Upper lobe of right lung (tissue), 1 donor: ENCODE data around the gene GRN. TPM values are rescaled to one million over a fixed set of nuclear protein-coding genes. Genes with fewer than 3 reads are reported as not detected.
"Not testable (repeated sequence)": the region's sequence is repeated elsewhere in the genome, so short reads cannot be mapped to it uniquely, and the experiment has no call there.

Experiments used
- ATAC-seq: fragments of 200-7000 bp; cut with Tn5 transposase; one replicate; pipeline ENCODE4 v1.9.1; 2020; ENCODE audit warnings: mild to moderate bottlenecking, moderate library complexity
- DNase-seq: peaks from one replicate; pipeline ENCODE4 v3.0.0-alpha.2; 2020
- H3K27ac ChIP-seq: fragments of 200-600 bp; one replicate; pipeline ENCODE4 v1.8.0; 2022
- H3K27me3 ChIP-seq: fragments of 200-600 bp; one replicate; pipeline ENCODE4 v1.8.0; 2022; ENCODE audit warnings: mild to moderate bottlenecking
- H3K36me3 ChIP-seq: fragments of 200-600 bp; one replicate; pipeline ENCODE4 v1.8.0; 2022
- H3K4me1 ChIP-seq: fragments of 200-600 bp; one replicate; pipeline ENCODE4 v1.8.0; 2022
- H3K4me3 ChIP-seq: fragments of 200-600 bp; one replicate; pipeline ENCODE4 v1.8.0; 2022; ENCODE audit warnings: mild to moderate bottlenecking
- H3K9me3 ChIP-seq: fragments of 200-600 bp; one replicate; pipeline ENCODE4 v1.8.0; 2022
- intact Hi-C: fragments of 100-400 bp; cut with DNase I; formaldehyde crosslinking; loops from one replicate; pipeline ENCODE4 v1.11.0; 2022
- total RNA-seq: library from RNA; stranded (reverse); fragmentation: NEBNext Ultra II Directional; extraction: Animal tissue kit (Norgen Biotek cat#: 25700); gene quantifications from one replicate; pipeline ENCODE4 v1.2.1, GENCODE V29; 2021
- TF ChIP-seq, protein P1 (sequence below): fragments of 200-600 bp; IDR thresholded peaks from one replicate; pipeline ENCODE4 v1.8.0; 2022; ENCODE audit warnings: antibody characterized with exemption
- donor health status: DM: no; HTN: yes; CAD: no; lungs with severe emphysema.

The GRN gene
- total RNA-seq, 1 donor from 2014 or later, result 722 TPM

DNA sequence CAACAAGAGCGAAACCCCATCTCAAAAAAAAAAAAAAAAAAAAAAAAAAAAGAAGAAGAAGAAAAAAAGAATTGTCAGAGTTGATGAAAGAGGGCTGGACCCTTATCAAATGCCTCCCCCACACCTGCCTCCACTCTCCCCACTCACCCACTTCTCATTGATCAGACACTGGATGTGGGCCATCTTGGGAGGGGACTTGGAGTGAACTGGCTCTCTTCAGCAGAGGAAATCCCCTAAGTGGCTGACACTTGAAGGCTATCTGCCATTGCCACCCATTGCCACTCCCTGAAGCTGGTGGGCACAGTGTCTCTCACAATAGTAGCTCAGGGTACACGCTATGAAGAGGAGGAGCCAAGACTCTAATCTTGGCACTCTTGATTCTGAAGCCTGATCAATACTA lies 42.7 kb downstream of the GRN start:
- DNase-seq, result no peak
- intact Hi-C loops, result no loop called here
- no peak for ATAC-seq
- TF ChIP-seq, protein P1, sequence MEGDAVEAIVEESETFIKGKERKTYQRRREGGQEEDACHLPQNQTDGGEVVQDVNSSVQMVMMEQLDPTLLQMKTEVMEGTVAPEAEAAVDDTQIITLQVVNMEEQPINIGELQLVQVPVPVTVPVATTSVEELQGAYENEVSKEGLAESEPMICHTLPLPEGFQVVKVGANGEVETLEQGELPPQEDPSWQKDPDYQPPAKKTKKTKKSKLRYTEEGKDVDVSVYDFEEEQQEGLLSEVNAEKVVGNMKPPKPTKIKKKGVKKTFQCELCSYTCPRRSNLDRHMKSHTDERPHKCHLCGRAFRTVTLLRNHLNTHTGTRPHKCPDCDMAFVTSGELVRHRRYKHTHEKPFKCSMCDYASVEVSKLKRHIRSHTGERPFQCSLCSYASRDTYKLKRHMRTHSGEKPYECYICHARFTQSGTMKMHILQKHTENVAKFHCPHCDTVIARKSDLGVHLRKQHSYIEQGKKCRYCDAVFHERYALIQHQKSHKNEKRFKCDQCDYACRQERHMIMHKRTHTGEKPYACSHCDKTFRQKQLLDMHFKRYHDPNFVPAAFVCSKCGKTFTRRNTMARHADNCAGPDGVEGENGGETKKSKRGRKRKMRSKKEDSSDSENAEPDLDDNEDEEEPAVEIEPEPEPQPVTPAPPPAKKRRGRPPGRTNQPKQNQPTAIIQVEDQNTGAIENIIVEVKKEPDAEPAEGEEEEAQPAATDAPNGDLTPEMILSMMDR, result no peak
- Histone ChIP-seq H3K9me3 (no peaks in the 10 kb centered on the region), H3K4me1 (peaks cover 10% of the 10 kb centered on the region), H3K4me3 (no peak overlapping the region), H3K27me3 (no peaks in the 10 kb centered on the region), H3K36me3 (no peaks in the 10 kb centered on the region), H3K27ac (no peak overlapping the region)

DNA sequence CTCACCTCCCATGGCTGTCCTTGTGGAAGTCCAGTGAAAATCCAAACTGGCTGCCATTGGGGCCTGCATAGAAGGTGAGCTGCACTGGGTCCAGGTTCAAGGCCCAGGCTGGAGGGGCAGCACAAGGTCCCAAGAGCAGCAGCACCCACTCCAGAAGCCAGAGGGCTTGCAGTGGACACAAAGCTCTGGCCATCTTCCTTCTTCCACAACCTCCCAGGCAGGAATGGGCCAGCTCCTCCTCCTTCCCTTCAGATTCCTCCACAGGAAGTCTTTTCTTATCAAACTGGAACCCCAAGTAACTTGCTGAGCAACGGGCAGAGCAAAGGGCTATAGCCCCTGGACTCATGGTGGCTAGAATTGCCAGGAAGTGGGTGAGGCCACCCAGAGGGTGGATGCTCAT lies 44.2 kb downstream of the GRN start, which contains the start of gene ITGA2B:
ITGA2B (minus strand) TSS at position 369 of the 400 bp plus-strand sequence; CDS start at position 193, 176 bp downstream.
- Histone ChIP-seq H3K9me3 (no peaks in the 10 kb centered on the region), H3K27ac (no peak within 1 kb of the TSS), H3K4me1 (peaks cover 10% of the 10 kb centered on the region), H3K4me3 (no peak within 1 kb of the TSS), H3K27me3 (no peaks in the 10 kb centered on the region), H3K36me3 (no peaks in the 10 kb centered on the region)
- DNase-seq (no peak), ATAC-seq (no peak)
- intact Hi-C loops, result no loop called here
- TF ChIP-seq, protein P1, result no peak

DNA sequence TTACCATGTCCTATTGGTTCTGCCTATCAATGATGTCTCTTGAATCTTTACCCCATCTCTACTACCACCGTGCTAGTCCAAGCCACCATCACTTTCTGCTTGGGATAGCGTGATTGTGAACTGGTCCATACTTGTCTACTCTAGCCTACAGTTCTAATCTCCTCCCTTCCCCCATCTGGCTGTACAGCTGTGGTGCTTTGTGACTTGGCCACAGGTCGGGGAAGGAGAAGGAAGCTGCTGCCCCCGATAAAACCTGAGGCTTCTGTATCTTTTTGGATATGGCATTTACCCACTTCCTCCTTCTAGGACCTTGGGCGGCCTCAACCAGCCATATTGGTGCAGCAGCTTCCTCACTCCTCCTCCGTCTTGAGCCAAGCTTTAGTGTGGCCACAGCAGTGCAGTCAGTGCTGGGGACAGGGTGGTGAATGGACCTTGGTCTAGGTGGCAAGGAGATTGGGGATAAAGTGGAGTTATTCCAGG lies 44.7 kb downstream of the GRN start:
- H3K36me3 ChIP-seq, result no peaks in the 10 kb centered on the region
- intact Hi-C loops, result no loop called here
- TF ChIP-seq, protein P1, result no peak
- ATAC-seq (peak; percentile 38), DNase-seq (peak; percentile 60)
- H3K27ac ChIP-seq, result no peak overlapping the region
- H3K4me1 ChIP-seq, result peaks cover 10% of the 10 kb centered on the region
- H3K9me3 ChIP-seq, result no peaks in the 10 kb centered on the region
- H3K27me3 ChIP-seq, result no peaks in the 10 kb centered on the region
- H3K4me3 ChIP-seq, result no peak overlapping the region

DNA sequence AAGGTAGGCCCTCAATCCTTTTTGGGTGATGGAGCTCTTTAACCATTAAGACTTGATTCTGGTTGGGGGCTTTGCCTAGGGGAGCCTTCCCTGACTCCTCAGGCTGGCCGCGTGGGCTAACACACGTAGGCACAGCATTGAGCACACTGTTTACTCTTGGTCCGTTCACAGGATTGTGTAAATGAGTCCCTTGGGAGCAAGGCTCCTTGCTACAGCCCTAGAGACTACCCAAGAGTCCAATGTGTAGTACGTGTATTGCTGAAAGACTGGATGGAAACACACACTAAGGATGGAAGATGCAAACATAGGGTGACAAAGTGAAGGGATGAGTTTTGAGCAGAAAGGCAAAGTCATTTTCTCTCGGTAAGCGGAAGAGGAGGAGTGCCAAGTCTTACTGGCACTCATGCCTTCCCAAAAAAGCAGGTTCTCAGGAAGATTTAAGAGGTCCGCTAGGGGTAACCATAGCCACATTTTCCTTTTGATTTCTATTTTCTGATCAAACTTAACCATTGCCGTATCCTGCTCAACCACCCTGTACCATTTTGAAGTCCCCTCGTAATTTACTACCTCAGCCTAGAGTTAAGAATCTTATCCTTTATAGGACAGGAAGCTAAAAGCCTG lies 45.3 kb downstream of the GRN start:
- Histone ChIP-seq H3K4me1 (peaks cover 9% of the 10 kb centered on the region), H3K27ac (no peak overlapping the region), H3K36me3 (no peaks in the 10 kb centered on the region), H3K9me3 (no peaks in the 10 kb centered on the region), H3K27me3 (no peaks in the 10 kb centered on the region), H3K4me3 (no peak overlapping the region)
- ATAC-seq (no peak), DNase-seq (no peak)
- TF ChIP-seq, protein P1, result no peak
- intact Hi-C loops, result no loop called here

DNA sequence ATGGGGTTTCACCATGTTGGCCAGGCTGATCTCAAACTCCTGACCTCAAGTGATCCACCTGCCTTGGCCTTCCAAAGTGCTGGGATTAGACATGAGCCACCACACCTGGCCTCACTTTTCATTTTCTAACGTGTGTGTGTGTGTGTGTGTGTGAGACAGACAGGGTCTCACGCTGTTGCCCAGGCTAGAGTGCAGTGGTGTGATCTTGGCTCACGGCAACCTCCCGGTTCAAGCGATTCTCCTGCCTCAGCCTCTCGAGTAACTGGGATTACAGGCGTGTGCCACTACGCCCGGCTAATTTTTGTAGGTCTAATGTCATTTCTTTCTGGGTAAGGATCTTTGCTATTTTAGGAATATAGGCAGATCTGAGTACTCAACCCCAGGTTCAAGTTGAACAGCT lies 49.0 kb downstream of the GRN start:
- H3K27me3 ChIP-seq, ATAC-seq, DNase-seq, H3K4me1 ChIP-seq, H3K27ac ChIP-seq, H3K9me3 ChIP-seq, H3K4me3 ChIP-seq, intact Hi-C loops: not testable (repeated sequence)
- H3K36me3 ChIP-seq, result peaks cover 22% of the 10 kb centered on the region

DNA sequence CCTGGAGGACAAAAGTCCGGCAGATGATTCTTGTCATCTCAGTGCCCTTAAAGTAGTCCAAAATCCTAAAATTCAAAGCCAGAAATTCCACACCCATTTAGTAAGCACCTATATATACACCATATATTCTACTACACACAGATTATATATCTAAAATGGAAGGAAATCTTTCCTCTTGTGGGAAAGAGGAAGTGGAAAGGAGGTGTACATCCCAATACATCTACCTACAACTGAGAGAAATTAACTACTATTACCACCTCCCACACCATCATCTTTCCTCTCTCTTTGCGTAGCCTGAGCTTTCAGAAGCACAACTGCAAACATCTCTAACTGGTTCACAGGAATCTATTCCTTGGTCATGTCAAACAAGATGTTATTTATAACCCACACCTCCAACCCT lies 49.7 kb downstream of the GRN start:
- TF ChIP-seq, protein P1, result no peak
- DNase-seq (no peak), ATAC-seq (no peak)
- Histone ChIP-seq H3K36me3 (peaks cover 29% of the 10 kb centered on the region), H3K4me3 (no peak overlapping the region), H3K27ac (no peak overlapping the region), H3K9me3 (no peaks in the 10 kb centered on the region), H3K4me1 (no peaks in the 10 kb centered on the region), H3K27me3 (no peaks in the 10 kb centered on the region)
- intact Hi-C loops, result no loop called here
